WTC11 (cell line): ENCODE data around the gene OR9Q1.

ENCODE experiments used
- CTCF ChIP-seq: fragments of 200-600 bp; IDR thresholded peaks from 2 replicates; pipeline ENCODE4 v1.8.0; 2022; ENCODE audit warnings: antibody characterized with exemption
- ZNF121 ChIP-seq: sonication (generic); formaldehyde crosslinking; IDR thresholded peaks from 2 replicates; pipeline ENCODE4 v1.8.0; 2023; ENCODE audit warnings: missing genetic modification reagents
- ZSCAN18 ChIP-seq: fragments of 250-450 bp; sonication (Bioruptor Pico); IDR thresholded peaks from 2 replicates; pipeline ENCODE4 v2.1.2; 2022; ENCODE audit warnings: mild to moderate bottlenecking, moderate library complexity

- TF ChIP-seq ZNF121 (no peak), ZSCAN18 (CRISPR knock-in tag) (no peak), CTCF (no peak)
Measured at GRCh38 chr11:58061813-58062212, 38.1 kb downstream of the OR9Q1 start.
